ENCODE data around the gene LIPC. TPM values are rescaled to one million over a fixed set of nuclear protein-coding genes. Genes with fewer than 3 reads are reported as not detected.

Gene LIPC
- total RNA-seq, 1 experiment from 2014 or later, result not detected

DNA sequence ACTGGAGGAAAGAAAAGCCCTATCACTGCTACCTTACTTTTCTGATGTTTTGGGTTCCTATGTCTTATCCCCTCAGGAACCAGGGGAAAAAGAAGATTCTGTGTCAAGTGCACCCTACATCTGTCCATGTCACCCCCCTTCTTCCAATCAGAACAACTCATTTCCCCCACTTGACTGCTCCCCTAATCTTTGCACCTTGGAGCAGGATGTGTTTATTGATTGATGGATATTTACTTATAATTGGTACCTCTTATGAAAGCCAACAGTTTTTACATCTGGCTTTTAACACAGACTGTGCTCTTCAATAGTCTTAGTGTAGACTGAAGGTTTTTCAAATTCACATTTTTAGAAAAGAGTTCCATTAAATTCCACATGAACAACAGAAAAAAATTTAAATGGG lies 33.3 kb downstream of the LIPC start:
- ChIA-PET POLR2A (no interaction called here), CTCF (no interaction called here)
- H3K4me1 Mint-ChIP-seq, result peaks cover 18% of the 10 kb centered on the region
- TF ChIP-seq TEAD1 (CRISPR knock-in tag; IDR thresholded peaks at IDR 0.05) (no peak), ZNF232 (CRISPR knock-in tag; IDR thresholded peaks at IDR 0.05) (no peak), FOXK1 (CRISPR knock-in tag; IDR thresholded peaks at IDR 0.05) (no peak), ZNF317 (CRISPR knock-in tag; IDR thresholded peaks at IDR 0.05; ENCODE audit: borderline replicate concordance, low read depth) (no peak), JAZF1 (CRISPR knock-in tag; IDR thresholded peaks at IDR 0.05) (no peak), GRHL2 (CRISPR knock-in tag; IDR thresholded peaks at IDR 0.05; ENCODE audit: insufficient replicate concordance, severe bottlenecking) (no peak), ZNF671 (CRISPR knock-in tag; IDR thresholded peaks at IDR 0.05) (no peak)
- TF ChIP-seq, protein P1, sequence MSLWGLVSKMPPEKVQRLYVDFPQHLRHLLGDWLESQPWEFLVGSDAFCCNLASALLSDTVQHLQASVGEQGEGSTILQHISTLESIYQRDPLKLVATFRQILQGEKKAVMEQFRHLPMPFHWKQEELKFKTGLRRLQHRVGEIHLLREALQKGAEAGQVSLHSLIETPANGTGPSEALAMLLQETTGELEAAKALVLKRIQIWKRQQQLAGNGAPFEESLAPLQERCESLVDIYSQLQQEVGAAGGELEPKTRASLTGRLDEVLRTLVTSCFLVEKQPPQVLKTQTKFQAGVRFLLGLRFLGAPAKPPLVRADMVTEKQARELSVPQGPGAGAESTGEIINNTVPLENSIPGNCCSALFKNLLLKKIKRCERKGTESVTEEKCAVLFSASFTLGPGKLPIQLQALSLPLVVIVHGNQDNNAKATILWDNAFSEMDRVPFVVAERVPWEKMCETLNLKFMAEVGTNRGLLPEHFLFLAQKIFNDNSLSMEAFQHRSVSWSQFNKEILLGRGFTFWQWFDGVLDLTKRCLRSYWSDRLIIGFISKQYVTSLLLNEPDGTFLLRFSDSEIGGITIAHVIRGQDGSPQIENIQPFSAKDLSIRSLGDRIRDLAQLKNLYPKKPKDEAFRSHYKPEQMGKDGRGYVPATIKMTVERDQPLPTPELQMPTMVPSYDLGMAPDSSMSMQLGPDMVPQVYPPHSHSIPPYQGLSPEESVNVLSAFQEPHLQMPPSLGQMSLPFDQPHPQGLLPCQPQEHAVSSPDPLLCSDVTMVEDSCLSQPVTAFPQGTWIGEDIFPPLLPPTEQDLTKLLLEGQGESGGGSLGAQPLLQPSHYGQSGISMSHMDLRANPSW (CRISPR knock-in tag; conservative IDR thresholded peaks at IDR 0.05; ENCODE audit: low read depth), result no peak
- TF ChIP-seq, protein P2, sequence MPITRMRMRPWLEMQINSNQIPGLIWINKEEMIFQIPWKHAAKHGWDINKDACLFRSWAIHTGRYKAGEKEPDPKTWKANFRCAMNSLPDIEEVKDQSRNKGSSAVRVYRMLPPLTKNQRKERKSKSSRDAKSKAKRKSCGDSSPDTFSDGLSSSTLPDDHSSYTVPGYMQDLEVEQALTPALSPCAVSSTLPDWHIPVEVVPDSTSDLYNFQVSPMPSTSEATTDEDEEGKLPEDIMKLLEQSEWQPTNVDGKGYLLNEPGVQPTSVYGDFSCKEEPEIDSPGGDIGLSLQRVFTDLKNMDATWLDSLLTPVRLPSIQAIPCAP (CRISPR knock-in tag; IDR thresholded peaks at IDR 0.05), result no peak
- TF ChIP-seq, protein P3, sequence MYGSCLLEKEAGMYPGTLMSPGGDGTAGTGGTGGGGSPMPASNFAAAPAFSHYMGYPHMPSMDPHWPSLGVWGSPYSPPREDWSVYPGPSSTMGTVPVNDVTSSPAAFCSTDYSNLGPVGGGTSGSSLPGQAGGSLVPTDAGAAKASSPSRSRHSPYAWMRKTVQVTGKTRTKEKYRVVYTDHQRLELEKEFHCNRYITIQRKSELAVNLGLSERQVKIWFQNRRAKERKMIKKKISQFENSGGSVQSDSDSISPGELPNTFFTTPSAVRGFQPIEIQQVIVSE (CRISPR knock-in tag; IDR thresholded peaks at IDR 0.05; ENCODE audit: borderline replicate concordance), result no peak
- TF ChIP-seq, protein P4, sequence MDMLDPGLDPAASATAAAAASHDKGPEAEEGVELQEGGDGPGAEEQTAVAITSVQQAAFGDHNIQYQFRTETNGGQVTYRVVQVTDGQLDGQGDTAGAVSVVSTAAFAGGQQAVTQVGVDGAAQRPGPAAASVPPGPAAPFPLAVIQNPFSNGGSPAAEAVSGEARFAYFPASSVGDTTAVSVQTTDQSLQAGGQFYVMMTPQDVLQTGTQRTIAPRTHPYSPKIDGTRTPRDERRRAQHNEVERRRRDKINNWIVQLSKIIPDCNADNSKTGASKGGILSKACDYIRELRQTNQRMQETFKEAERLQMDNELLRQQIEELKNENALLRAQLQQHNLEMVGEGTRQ (CRISPR knock-in tag; IDR thresholded peaks at IDR 0.05), result no peak
- TF ChIP-seq, protein P5, sequence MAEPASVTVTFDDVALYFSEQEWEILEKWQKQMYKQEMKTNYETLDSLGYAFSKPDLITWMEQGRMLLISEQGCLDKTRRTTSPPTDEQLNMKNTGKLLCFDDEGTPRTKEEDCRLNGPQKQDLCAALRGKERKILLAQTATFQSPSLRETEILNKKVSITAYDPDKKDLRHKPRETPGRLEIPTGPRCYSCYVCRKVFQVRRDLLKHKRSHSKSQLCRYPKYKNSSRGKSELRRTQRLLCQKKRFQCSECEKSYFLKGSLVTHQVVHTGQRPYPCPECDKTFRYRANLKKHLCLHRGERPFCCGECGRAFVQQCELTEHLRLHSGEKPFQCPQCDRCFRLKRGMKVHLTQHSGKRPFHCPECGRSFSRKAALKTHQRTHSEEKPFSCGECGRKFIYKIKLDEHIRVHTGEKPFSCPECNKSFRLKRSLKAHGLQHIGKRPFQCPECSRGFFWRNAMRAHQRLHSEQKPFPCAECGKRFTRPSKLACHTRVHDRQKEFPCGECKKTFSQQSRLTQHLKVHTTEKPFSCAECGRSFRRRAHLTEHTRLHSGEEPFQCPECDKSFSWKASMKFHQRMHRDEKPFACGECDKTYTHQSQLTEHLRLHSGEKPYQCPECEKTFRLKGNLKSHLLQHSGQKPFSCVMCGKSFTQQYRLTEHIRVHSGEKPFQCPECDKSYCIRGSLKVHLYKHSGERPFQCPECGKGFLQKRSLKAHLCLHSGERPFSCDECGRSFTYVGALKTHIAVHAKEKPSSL (CRISPR knock-in tag; conservative IDR thresholded peaks at IDR 0.05), result no peak
- TF ChIP-seq, protein P6, sequence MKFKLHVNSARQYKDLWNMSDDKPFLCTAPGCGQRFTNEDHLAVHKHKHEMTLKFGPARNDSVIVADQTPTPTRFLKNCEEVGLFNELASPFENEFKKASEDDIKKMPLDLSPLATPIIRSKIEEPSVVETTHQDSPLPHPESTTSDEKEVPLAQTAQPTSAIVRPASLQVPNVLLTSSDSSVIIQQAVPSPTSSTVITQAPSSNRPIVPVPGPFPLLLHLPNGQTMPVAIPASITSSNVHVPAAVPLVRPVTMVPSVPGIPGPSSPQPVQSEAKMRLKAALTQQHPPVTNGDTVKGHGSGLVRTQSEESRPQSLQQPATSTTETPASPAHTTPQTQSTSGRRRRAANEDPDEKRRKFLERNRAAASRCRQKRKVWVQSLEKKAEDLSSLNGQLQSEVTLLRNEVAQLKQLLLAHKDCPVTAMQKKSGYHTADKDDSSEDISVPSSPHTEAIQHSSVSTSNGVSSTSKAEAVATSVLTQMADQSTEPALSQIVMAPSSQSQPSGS (CRISPR knock-in tag; IDR thresholded peaks at IDR 0.05; ENCODE audit: borderline replicate concordance, low read depth), result no peak
- TF ChIP-seq, protein P7, sequence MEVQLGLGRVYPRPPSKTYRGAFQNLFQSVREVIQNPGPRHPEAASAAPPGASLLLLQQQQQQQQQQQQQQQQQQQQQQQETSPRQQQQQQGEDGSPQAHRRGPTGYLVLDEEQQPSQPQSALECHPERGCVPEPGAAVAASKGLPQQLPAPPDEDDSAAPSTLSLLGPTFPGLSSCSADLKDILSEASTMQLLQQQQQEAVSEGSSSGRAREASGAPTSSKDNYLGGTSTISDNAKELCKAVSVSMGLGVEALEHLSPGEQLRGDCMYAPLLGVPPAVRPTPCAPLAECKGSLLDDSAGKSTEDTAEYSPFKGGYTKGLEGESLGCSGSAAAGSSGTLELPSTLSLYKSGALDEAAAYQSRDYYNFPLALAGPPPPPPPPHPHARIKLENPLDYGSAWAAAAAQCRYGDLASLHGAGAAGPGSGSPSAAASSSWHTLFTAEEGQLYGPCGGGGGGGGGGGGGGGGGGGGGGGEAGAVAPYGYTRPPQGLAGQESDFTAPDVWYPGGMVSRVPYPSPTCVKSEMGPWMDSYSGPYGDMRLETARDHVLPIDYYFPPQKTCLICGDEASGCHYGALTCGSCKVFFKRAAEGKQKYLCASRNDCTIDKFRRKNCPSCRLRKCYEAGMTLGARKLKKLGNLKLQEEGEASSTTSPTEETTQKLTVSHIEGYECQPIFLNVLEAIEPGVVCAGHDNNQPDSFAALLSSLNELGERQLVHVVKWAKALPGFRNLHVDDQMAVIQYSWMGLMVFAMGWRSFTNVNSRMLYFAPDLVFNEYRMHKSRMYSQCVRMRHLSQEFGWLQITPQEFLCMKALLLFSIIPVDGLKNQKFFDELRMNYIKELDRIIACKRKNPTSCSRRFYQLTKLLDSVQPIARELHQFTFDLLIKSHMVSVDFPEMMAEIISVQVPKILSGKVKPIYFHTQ (CRISPR knock-in tag; IDR thresholded peaks at IDR 0.05), result no peak
- no peaks in the 10 kb centered on the region for H3K9me3 Mint-ChIP-seq
- no peak overlapping the region for H3K27ac Mint-ChIP-seq
- H3K36me3 Mint-ChIP-seq, result no peaks in the 10 kb centered on the region
- no peaks in the 10 kb centered on the region for H3K27me3 Mint-ChIP-seq (ENCODE audit: low read depth)
- DNase-seq (ENCODE audit: low spot score) (no peak), ATAC-seq (no peak)
- no peak overlapping the region for H3K4me3 Mint-ChIP-seq
